Spleen (tissue), 7 donors: Measurements from ENCODE around the gene REXO4.

Experiments
- POLR2A ChIP-seq, 3 donors: fragments of 450-650 bp; IDR thresholded peaks; one replicate each; pipeline ENCODE4 v1.5.1; 2017; ENCODE audit warnings: antibody characterized with exemption in 3 of 3, mild to moderate bottlenecking in 1 of 3
- POLR2AphosphoS5 ChIP-seq, 3 donors: sonication (generic); formaldehyde crosslinking; IDR thresholded peaks; one replicate each; pipeline ENCODE4 v1.5.1; 2017; ENCODE audit warnings: antibody characterized with exemption in 3 of 3
- TF ChIP-seq, protein P1 (sequence below), 11 experiments: fragments of 200-600 bp in 7 of 11; fragments of 450-650 bp in 4 of 11; sonication (generic) in 4 of 11; IDR thresholded peaks in 8 of 11; conservative IDR thresholded peaks in 3 of 11; 1 replicate in 7 of 11; 2 replicates in 4 of 11; pipeline versions ENCODE4 v1.4.0 to v1.8.0; 2016 to 2021; ENCODE audit warnings: antibody characterized with exemption in 11 of 11, inconsistent platforms in 4 of 11, mild to moderate bottlenecking in 1 of 11
- donor health status: DM: no; HTN: no; CAD: no; lungs with moderate emphysema.
- donor health status: DM: no; HTN: no; CAD: no.
- donor health status: DM: no; HTN: no; CAD: no.

DNA sequence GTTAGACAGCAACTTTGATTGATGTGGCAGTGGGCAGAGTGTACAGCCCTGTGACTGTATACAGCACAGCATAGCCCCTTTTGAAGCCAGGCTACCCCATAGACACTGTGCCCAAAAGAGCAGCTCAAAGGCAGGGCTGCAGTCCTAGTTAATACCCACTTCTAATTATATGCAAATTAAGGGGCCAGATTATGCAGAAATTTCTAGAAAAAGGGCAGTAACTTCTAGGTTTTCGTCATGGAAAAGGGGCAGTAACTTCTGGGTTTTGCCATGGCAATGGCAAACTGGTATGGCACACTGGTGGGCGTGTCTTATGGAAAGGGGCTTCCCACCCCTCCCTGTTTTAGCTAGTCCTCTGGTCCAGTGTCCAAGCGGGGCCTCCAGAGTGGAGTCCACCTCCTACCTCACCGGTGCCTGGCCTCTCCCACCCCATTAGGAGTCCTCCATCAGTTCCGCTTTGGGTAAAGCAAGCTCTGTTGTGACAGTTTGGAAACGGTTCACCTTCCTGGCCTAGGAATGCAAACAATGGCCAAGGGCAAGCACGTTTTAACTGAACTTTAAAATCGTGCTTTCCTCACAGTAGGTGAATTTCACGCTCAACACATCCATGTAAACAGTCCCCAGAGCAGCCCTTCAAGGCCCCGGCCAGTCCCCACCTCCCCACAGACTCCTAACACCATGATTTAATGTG is 10.0 kb upstream of the REXO4 start:
- TF ChIP-seq, protein P1, sequence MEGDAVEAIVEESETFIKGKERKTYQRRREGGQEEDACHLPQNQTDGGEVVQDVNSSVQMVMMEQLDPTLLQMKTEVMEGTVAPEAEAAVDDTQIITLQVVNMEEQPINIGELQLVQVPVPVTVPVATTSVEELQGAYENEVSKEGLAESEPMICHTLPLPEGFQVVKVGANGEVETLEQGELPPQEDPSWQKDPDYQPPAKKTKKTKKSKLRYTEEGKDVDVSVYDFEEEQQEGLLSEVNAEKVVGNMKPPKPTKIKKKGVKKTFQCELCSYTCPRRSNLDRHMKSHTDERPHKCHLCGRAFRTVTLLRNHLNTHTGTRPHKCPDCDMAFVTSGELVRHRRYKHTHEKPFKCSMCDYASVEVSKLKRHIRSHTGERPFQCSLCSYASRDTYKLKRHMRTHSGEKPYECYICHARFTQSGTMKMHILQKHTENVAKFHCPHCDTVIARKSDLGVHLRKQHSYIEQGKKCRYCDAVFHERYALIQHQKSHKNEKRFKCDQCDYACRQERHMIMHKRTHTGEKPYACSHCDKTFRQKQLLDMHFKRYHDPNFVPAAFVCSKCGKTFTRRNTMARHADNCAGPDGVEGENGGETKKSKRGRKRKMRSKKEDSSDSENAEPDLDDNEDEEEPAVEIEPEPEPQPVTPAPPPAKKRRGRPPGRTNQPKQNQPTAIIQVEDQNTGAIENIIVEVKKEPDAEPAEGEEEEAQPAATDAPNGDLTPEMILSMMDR (IDR thresholded peaks at IDR 0.05 in 8 of 11, conservative IDR thresholded peaks at IDR 0.05 in 3 of 11) = no peak
- TF ChIP-seq POLR2AphosphoS5 (IDR thresholded peaks at IDR 0.05) = no peak
- TF ChIP-seq POLR2A (IDR thresholded peaks at IDR 0.05) = no peak
